GM21367 (cell line): Measurements from ENCODE around the gene ZFAND2B.
A peak's percentile ranks its signal among the peaks of the same experiment; 100 is the strongest.
"Not testable (repeated sequence)": the region's sequence is repeated elsewhere in the genome, so short reads cannot be mapped to it uniquely, and the experiment has no call there.

ENCODE experiments used
- ATAC-seq: cut with Tn5 transposase; IDR thresholded peaks from one replicate; pipeline ENCODE4 v1.9.1; 2021; ENCODE audit not compliant: unreplicated experiment

The ZFAND2B gene

GRCh38 chr2:219250049-219250781 lies 43.6 kb downstream of the ZFAND2B start:
- no peak for ATAC-seq

DNA sequence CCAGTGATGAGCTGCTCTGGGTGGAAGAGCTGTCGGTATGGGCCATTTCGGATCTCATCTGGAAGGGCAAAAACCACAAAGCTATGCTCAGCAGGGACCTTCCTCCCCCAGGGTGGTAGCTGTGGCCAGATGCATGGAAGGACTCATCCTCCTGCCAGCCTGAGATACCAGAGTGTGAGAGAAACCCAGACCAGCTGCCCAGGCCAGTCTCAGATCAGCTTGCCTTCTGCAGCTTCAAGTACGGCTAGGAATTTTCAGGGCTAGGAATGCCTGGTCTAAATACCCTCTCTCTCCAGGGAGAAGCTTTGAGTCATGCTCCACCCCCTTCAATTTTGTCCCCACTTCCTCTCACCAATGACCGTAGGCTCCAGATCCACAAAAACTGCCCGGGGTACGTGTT lies 45.1 kb downstream of the ZFAND2B start:
- ATAC-seq, result no peak

GRCh38 chr2:219252084-219252483 lies 45.5 kb downstream of the ZFAND2B start:
- no peak for ATAC-seq

- ATAC-seq, result no peak
Observed at GRCh38 chr2:219252570-219252899, 46.0 kb downstream of the ZFAND2B start.

- ATAC-seq, result peak; percentile 12
Observed at GRCh38 chr2:219252900-219253752, 46.5 kb downstream of the ZFAND2B start, which contains the start of gene TUBA4B. TSS of gene TUBA4B (plus strand) at chr2:219253243. CDS start at chr2:219253408, 165 bp downstream.

- ATAC-seq, result peak; percentile 32
Observed at GRCh38 chr2:219253753-219254589, 47.4 kb downstream of the ZFAND2B start, which contains the start of gene TUBA4A. TSS of gene TUBA4A (minus strand) at chr2:219253918. CDS start at chr2:219253858, 60 bp downstream.

GRCh38 chr2:219254590-219255201 lies 48.1 kb downstream of the ZFAND2B start:
- ATAC-seq, result peak; percentile 16

DNA sequence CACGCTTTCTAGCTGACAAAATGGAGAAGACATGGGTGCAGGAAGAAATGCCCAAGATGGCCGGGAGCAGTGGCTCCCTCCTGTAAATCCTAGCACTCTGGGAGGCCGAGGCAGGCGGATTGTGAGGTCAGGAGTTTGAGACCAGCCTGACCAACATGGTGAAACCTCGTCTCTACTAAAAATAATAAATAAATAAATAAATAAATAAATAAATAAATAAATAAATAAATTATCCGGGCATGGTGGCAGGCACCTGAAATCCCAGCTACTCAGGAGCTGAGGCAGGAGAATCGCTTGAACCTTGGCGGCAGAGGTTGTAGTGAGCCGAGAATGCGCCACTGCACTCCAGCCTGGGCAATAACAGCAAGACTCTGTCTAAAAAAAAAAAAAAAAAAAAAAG lies 52.4 kb downstream of the ZFAND2B start:
- ATAC-seq, result not testable (repeated sequence)
